Keratinocyte (primary cell): Measurements from ENCODE around the gene CACNA1S.

ENCODE experiments used
- EZH2 ChIP-seq: IDR thresholded peaks from one replicate; pipeline ENCODE4 v1.6.1; 2012; ENCODE audit warnings: inconsistent platforms, mild to moderate bottlenecking, low read length, moderate library complexity
- TF ChIP-seq, protein P1 (sequence below), 3 experiments: IDR thresholded peaks in 1 of 3; conservative IDR thresholded peaks in 1 of 3; optimal IDR thresholded peaks in 1 of 3; 2 replicates in 2 of 3; 3 replicates in 1 of 3; pipeline versions ENCODE3 to v1.5.1; 2011; ENCODE audit warnings: low read length in 3 of 3, mild to moderate bottlenecking in 3 of 3, moderate library complexity in 2 of 3, control low read depth in 1 of 3, inconsistent platforms in 1 of 3; ENCODE audit not compliant: insufficient read depth in 2 of 3; ENCODE audit errors: extremely low read depth in 1 of 3

DNA sequence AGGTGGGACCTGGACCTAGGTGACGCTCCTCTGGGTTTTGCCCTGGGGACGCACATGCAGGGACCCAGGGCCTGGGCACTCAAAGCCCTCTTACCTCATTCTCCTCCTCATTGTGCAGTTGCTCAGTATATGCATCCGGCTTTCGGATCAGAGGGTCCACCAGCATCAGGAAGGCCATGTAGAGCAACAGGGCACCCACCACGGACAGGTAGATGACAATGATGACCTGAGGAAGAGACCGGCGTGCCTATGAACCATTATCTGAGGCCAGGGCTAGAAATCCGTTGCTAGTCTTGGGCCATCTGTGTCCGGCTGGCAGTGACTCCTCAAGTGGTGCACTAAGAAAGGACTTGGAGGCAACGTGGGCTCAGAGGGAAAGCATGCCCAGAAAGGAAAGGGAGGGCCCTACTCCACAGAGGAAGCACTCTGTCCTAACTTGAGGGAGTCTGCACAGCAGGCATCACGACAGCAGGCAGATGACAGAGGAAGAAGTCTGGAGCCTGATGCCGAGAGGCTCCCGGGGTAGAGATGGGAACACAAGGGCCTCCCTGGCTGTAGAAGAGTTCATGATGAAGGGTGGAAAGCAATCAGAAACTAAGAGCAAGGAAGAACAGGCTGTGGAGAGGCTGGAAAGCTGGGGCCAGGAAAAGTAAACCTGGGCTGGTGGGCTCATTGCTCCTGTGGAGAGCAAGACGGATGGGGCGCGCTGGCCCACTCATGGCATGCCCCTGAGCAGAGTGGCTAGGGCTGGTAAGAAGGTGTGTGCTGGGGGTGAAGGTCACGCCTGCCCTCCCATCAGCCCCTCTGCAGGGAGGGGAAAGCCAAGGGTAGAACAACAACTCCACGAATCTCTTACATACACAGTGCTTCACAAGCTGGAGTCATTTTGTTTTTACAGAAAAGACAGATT lies 31.8 kb upstream of the CACNA1S start:
- TF ChIP-seq, protein P1, sequence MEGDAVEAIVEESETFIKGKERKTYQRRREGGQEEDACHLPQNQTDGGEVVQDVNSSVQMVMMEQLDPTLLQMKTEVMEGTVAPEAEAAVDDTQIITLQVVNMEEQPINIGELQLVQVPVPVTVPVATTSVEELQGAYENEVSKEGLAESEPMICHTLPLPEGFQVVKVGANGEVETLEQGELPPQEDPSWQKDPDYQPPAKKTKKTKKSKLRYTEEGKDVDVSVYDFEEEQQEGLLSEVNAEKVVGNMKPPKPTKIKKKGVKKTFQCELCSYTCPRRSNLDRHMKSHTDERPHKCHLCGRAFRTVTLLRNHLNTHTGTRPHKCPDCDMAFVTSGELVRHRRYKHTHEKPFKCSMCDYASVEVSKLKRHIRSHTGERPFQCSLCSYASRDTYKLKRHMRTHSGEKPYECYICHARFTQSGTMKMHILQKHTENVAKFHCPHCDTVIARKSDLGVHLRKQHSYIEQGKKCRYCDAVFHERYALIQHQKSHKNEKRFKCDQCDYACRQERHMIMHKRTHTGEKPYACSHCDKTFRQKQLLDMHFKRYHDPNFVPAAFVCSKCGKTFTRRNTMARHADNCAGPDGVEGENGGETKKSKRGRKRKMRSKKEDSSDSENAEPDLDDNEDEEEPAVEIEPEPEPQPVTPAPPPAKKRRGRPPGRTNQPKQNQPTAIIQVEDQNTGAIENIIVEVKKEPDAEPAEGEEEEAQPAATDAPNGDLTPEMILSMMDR (optimal IDR thresholded peaks at IDR 0.05 in 1 of 3, IDR thresholded peaks at IDR 0.05 in 1 of 3, conservative IDR thresholded peaks at IDR 0.05 in 1 of 3; ENCODE audit: extremely low read depth in 1 of 3, insufficient read depth in 2 of 3, low read length in 3 of 3) = no peak
- no peak for TF ChIP-seq EZH2
